Subcutaneous adipose tissue (tissue), 4 donors: ENCODE measurements around the gene PECR. TPM values are rescaled to one million over a fixed set of nuclear protein-coding genes. Genes with fewer than 3 reads are reported as not detected.

Source experiments
- CTCF ChIP-seq: fragments of 450-650 bp; IDR thresholded peaks from one replicate; pipeline ENCODE4 v1.5.1; 2016; ENCODE audit warnings: low read depth, mild to moderate bottlenecking, control low read depth, antibody characterized with exemption, moderate library complexity
- total RNA-seq, 4 donors: library from RNA; depleted of rRNA; stranded (reverse); fragments of >200 nt; gene quantifications; one replicate each; pipeline ENCODE4 v1.1.0, GENCODE V29; 2016

PECR gene
- total RNA-seq, 4 donors from 2014 or later, result 25.8 to 78.7 (median 44.0) TPM

- TF ChIP-seq CTCF, result no peak
Observed at GRCh38 chr2:215994911-215995310, 86.7 kb downstream of the PECR start.

Other genes starting within 250 kb of the PECR start
- 10 to 100 TPM in 1 of 4 donors, 1 to 10 TPM in 3; 3.3 to 13.1 (median 5.7) TPM for gene MREG, start 68.3 kb downstream of the PECR start, total RNA-seq
- 1 to 10 TPM in 1 of 4 donors, under 1 TPM in 3; 0.57 to 1.8 (median 0.67) TPM for gene TMEM169, start 110 bp upstream of the PECR start, total RNA-seq
- gene XRCC5, start 27.5 kb upstream of the PECR start, total RNA-seq, result 100 to 1,000 TPM; 113 to 171 (median 132) TPM